H9 (cell line): Measurements from ENCODE around the gene APBA2. TPM values are rescaled to one million over a fixed set of nuclear protein-coding genes. Genes with fewer than 3 reads are reported as not detected.

Experiments
- DNase-seq: peaks from one replicate; pipeline ENCODE4 v3.0.0-alpha.2; 2017
- H2AFZ ChIP-seq: one replicate; pipeline ENCODE4 v1.6.1; 2013; ENCODE audit warnings: mild to moderate bottlenecking, low read length, control low read depth, moderate library complexity
- H2AK5ac ChIP-seq: 2 replicates; pipeline ENCODE4 v1.6.1; 2013; ENCODE audit warnings: low read length, control low read depth, mixed read lengths; ENCODE audit not compliant: insufficient read length
- H2BK120ac ChIP-seq: one replicate; pipeline ENCODE4 v1.6.1; 2013; ENCODE audit warnings: low read depth, mild to moderate bottlenecking, low read length, control low read depth, inconsistent platforms; ENCODE audit not compliant: poor library complexity, severe bottlenecking
- H2BK12ac ChIP-seq: 2 replicates; pipeline ENCODE4 v1.6.1; 2013; ENCODE audit warnings: low read length, control low read depth, mixed read lengths, low read depth; ENCODE audit not compliant: insufficient read length
- H2BK15ac ChIP-seq: 2 replicates; pipeline ENCODE4 v1.6.1; 2013; ENCODE audit warnings: low read depth, low read length, control low read depth
- H2BK20ac ChIP-seq: one replicate; pipeline ENCODE4 v1.6.1; 2013; ENCODE audit warnings: low read depth, mild to moderate bottlenecking, low read length, control low read depth, inconsistent platforms; ENCODE audit not compliant: poor library complexity, severe bottlenecking
- H2BK5ac ChIP-seq: 2 replicates; pipeline ENCODE4 v1.6.1; 2013; ENCODE audit warnings: low read length, control low read depth, mixed read lengths; ENCODE audit not compliant: insufficient read length
- H3K14ac ChIP-seq: 2 replicates; pipeline ENCODE4 v1.6.1; 2013; ENCODE audit warnings: low read length, control low read depth; ENCODE audit not compliant: insufficient read depth
- H3K18ac ChIP-seq: 2 replicates; pipeline ENCODE4 v1.6.1; 2013; ENCODE audit warnings: low read depth, mild to moderate bottlenecking, mixed read lengths, low read length, control low read depth; ENCODE audit not compliant: insufficient read length
- H3K23ac ChIP-seq: 2 replicates; pipeline ENCODE4 v1.6.1; 2013; ENCODE audit warnings: low read length, control low read depth, mixed read lengths, low read depth; ENCODE audit not compliant: insufficient read length
- H3K23me2 ChIP-seq: 2 replicates; pipeline ENCODE4 v1.6.1; 2013; ENCODE audit warnings: low read depth, mild to moderate bottlenecking, mixed read lengths, low read length, control low read depth; ENCODE audit not compliant: insufficient read length, poor library complexity, severe bottlenecking
- H3K27ac ChIP-seq: 2 replicates; pipeline ENCODE4 v1.5.1; 2013; ENCODE audit warnings: low read length, control low read depth, mixed read lengths, low read depth; ENCODE audit not compliant: insufficient read length
- H3K27me3 ChIP-seq: 2 replicates; pipeline ENCODE4 v1.6.1; 2013; ENCODE audit warnings: low read length, control low read depth, inconsistent platforms; ENCODE audit not compliant: insufficient read depth
- H3K4ac ChIP-seq: 2 replicates; pipeline ENCODE4 v1.6.1; 2013; ENCODE audit warnings: low read depth, mild to moderate bottlenecking, control low read depth, inconsistent platforms, low read length, moderate library complexity
- H3K4me1 ChIP-seq: 2 replicates; pipeline ENCODE4 v1.6.1; 2013; ENCODE audit warnings: low read length, control low read depth, inconsistent platforms; ENCODE audit not compliant: insufficient read depth
- H3K4me2 ChIP-seq: 2 replicates; pipeline ENCODE4 v1.6.1; 2013; ENCODE audit warnings: low read length, control low read depth, mixed read lengths; ENCODE audit not compliant: insufficient read length, insufficient read depth
- H3K56ac ChIP-seq: 2 replicates; pipeline ENCODE4 v1.6.1; 2013; ENCODE audit warnings: low read depth, mild to moderate bottlenecking, mixed read lengths, low read length, control low read depth; ENCODE audit not compliant: insufficient read length
- H3K79me1 ChIP-seq: 2 replicates; pipeline ENCODE4 v1.6.1; 2013; ENCODE audit warnings: low read depth, mild to moderate bottlenecking, moderate library complexity, low read length, control low read depth, inconsistent platforms; ENCODE audit not compliant: insufficient read depth, poor library complexity, severe bottlenecking
- H3K79me2 ChIP-seq: 2 replicates; pipeline ENCODE4 v1.6.1; 2013; ENCODE audit warnings: low read length, control low read depth, inconsistent platforms; ENCODE audit not compliant: insufficient read depth
- H3K9ac ChIP-seq: 2 replicates; pipeline ENCODE4 v1.6.1; 2013; ENCODE audit warnings: low read length, control low read depth, mixed read lengths; ENCODE audit not compliant: insufficient read length; ENCODE audit errors: extremely low read depth
- H3K9me3 ChIP-seq: one replicate; pipeline ENCODE4 v1.6.1; 2013; ENCODE audit warnings: low read depth, low read length, inconsistent platforms; ENCODE audit not compliant: control insufficient read depth
- H3T11ph ChIP-seq: one replicate; pipeline ENCODE4 v1.6.1; 2013; ENCODE audit warnings: mild to moderate bottlenecking, low read length, control low read depth, inconsistent platforms
- H4K20me1 ChIP-seq: one replicate; pipeline ENCODE4 v1.6.1; 2013; ENCODE audit not compliant: control insufficient read depth, insufficient read length, insufficient read depth
- H4K5ac ChIP-seq: 2 replicates; pipeline ENCODE4 v1.6.1; 2013; ENCODE audit warnings: low read depth, mild to moderate bottlenecking, mixed read lengths, low read length, control low read depth; ENCODE audit not compliant: insufficient read length
- H4K8ac ChIP-seq: replicated peaks from 2 replicates; pipeline ENCODE4 v1.6.1; 2013; ENCODE audit warnings: low read length, control low read depth, mixed read lengths, low read depth; ENCODE audit not compliant: insufficient read length
- H4K91ac ChIP-seq: 2 replicates; pipeline ENCODE4 v1.6.1; 2013; ENCODE audit warnings: low read depth, mild to moderate bottlenecking, moderate library complexity, mixed read lengths, low read length, control low read depth; ENCODE audit not compliant: insufficient read length
- H3K27ac Mint-ChIP-seq, 3 experiments: 2 replicates in 2 of 3; 3 replicates in 1 of 3; pipeline ENCODE4 v1.8.0; 2020 to 2021; ENCODE audit warnings: mixed read lengths in 3 of 3, mild to moderate bottlenecking in 1 of 3, moderate library complexity in 1 of 3
- H3K27me3 Mint-ChIP-seq: 2 replicates; pipeline ENCODE4 v1.8.0; 2021; ENCODE audit warnings: low read depth, mild to moderate bottlenecking, moderate library complexity, mixed read lengths
- H3K36me3 Mint-ChIP-seq, 3 experiments: 2 replicates in 2 of 3; 3 replicates in 1 of 3; pipeline ENCODE4 v1.8.0; 2020 to 2021; ENCODE audit warnings: low read depth in 3 of 3, mixed read lengths in 3 of 3; ENCODE audit not compliant: insufficient read depth in 1 of 3
- H3K4me1 Mint-ChIP-seq, 2 experiments: 2 replicates each; pipeline ENCODE4 v1.8.0; 2020; ENCODE audit warnings: mixed read lengths in 2 of 2
- H3K4me3 Mint-ChIP-seq, 2 experiments: 2 replicates in 1 of 2; 3 replicates in 1 of 2; pipeline ENCODE4 v1.8.0; 2020 to 2021; ENCODE audit warnings: mild to moderate bottlenecking in 2 of 2, mixed read lengths in 2 of 2, moderate library complexity in 1 of 2
- H3K9me3 Mint-ChIP-seq, 2 experiments: 2 replicates in 1 of 2; 3 replicates in 1 of 2; pipeline ENCODE4 v1.8.0; 2020; ENCODE audit warnings: mild to moderate bottlenecking in 2 of 2, mixed read lengths in 2 of 2, moderate library complexity in 1 of 2
- WGBS: extraction: QIAGEN DNeasy Blood & Tissue Kit; methylation state at CpG from one replicate; pipeline ENCODE4 v1.1.7; 2013; ENCODE audit warnings: missing lambda C conversion rate, low lambda C conversion rate, mixed read lengths; ENCODE audit not compliant: insufficient read length; ENCODE audit errors: extremely low coverage; 5-methylcytosine and 5-hydroxymethylcytosine counted together
- total RNA-seq: library from RNA; stranded (reverse); gene quantifications from 2 replicates; pipeline ENCODE4 v1.2.1, GENCODE V29; 2021
- TF ChIP-seq, protein P1 (sequence below): fragments of 200-600 bp; sonication (generic); conservative IDR thresholded peaks from 3 replicates; pipeline ENCODE4 v1.8.0; 2021; ENCODE audit warnings: antibody characterized with exemption, mild to moderate bottlenecking

The APBA2 gene
- total RNA-seq, 1 experiment from 2014 or later: 14.3 TPM

DNA sequence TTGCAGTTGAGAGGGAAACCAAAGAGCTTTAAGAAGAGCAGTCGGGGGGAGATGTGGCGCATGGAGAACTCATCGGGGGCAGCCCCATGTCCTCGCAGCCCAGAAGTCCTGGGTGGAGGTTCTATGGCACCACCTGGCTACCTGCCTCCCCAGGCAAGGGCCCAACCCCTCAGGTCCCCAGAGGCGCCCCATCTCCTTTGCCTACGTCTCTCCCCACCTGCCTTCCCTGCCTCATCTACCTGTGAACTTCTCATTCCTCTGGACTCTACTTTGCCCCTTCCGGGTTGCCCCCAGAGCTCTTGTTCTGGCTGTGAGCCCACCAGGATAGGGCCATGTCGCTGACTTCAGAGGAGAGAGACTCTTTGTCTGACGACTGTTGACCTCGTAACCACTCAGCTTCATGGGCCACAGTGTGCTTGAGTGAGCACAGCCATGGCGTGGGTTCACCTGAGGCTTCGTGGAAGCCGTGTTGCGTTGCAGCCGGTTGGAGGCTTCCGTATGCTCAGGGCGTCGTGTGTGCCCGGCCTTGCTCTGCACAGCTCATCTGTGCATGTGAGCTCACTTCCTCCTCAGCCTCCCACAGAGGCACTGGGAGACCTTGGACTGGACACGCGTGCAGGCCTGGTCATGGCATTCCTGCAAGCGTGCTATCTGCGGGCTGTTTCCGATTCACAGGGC, 13.4 kb downstream of the APBA2 start:
- no peak overlapping the region for H2BK120ac ChIP-seq
- H2BK20ac ChIP-seq: no peak overlapping the region
- H3K4ac ChIP-seq: no peak overlapping the region
- Mint-ChIP-seq H3K36me3 (peaks cover 10 to 21% (median 20%) of the 10 kb centered on the region in 3 experiments), H3K4me1 (peaks cover 4 to 9% of the 10 kb centered on the region in 2 experiments), H3K4me3 (no peak overlapping the region), H3K27me3 (no peaks in the 10 kb centered on the region; the same call in 1 of the 2 replicates), H3K9me3 (peaks cover 13 to 17% of the 10 kb centered on the region in 2 experiments), H3K27ac (no peak overlapping the region)
- no peak overlapping the region for H2AK5ac ChIP-seq
- no peak overlapping the region for H3T11ph ChIP-seq
- H2BK12ac ChIP-seq: no peak overlapping the region
- no peak overlapping the region for H3K9ac ChIP-seq
- H3K79me2 ChIP-seq: no peaks in the 10 kb centered on the region
- H3K4me1 ChIP-seq: no peaks in the 10 kb centered on the region
- H3K18ac ChIP-seq: no peak overlapping the region
- peaks cover 3% of the 10 kb centered on the region for H3K9me3 ChIP-seq
- H3K14ac ChIP-seq: no peak overlapping the region
- H3K23me2 ChIP-seq: no peaks in the 10 kb centered on the region
- WGBS: no CpG with 5 or more reads among the region's 24 CpGs
- H3K27me3 ChIP-seq: no peaks in the 10 kb centered on the region
- H2AFZ ChIP-seq: no peak overlapping the region
- no peak overlapping the region for H3K56ac ChIP-seq
- H4K91ac ChIP-seq: no peak overlapping the region
- no peak overlapping the region for H3K27ac ChIP-seq
- H4K8ac ChIP-seq: no peak overlapping the region
- H3K4me2 ChIP-seq: no peak overlapping the region
- H3K79me1 ChIP-seq: no peaks in the 10 kb centered on the region
- H2BK15ac ChIP-seq: no peak overlapping the region
- H4K5ac ChIP-seq: no peak overlapping the region
- DNase-seq: no peak
- H3K23ac ChIP-seq: no peak overlapping the region
- no peak overlapping the region for H2BK5ac ChIP-seq
- TF ChIP-seq, protein P1, sequence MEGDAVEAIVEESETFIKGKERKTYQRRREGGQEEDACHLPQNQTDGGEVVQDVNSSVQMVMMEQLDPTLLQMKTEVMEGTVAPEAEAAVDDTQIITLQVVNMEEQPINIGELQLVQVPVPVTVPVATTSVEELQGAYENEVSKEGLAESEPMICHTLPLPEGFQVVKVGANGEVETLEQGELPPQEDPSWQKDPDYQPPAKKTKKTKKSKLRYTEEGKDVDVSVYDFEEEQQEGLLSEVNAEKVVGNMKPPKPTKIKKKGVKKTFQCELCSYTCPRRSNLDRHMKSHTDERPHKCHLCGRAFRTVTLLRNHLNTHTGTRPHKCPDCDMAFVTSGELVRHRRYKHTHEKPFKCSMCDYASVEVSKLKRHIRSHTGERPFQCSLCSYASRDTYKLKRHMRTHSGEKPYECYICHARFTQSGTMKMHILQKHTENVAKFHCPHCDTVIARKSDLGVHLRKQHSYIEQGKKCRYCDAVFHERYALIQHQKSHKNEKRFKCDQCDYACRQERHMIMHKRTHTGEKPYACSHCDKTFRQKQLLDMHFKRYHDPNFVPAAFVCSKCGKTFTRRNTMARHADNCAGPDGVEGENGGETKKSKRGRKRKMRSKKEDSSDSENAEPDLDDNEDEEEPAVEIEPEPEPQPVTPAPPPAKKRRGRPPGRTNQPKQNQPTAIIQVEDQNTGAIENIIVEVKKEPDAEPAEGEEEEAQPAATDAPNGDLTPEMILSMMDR: no peak
- peaks cover 2% of the 10 kb centered on the region for H4K20me1 ChIP-seq
